Hindlimb muscle (tissue), 1 donor: ENCODE results near the gene SIGLEC9. TPM values are rescaled to one million over a fixed set of nuclear protein-coding genes. Genes with fewer than 3 reads are reported as not detected.

Experiments used
- DNase-seq: peaks from one replicate; pipeline ENCODE4 v3.0.0-alpha.2; 2013
- polyA plus RNA-seq: library from polyadenylated mRNA; unstranded; fragments of 120-200 nt; gene quantifications from one replicate; pipeline ENCODE4 v1.2.1, GENCODE V29; 2013; ENCODE audit not compliant: insufficient read length

The SIGLEC9 gene
- polyA plus RNA-seq, 1 donor, result 1.1 TPM

GRCh38 chr19:51097166-51097738 lies 27.5 kb upstream of the SIGLEC9 start:
- DNase-seq, result no peak

- no peak for DNase-seq
Measured at GRCh38 chr19:51097796-51098195, 26.9 kb upstream of the SIGLEC9 start.

GRCh38 chr19:51098365-51099046 lies 26.2 kb upstream of the SIGLEC9 start:
- peak; percentile 59 for DNase-seq

DNA sequence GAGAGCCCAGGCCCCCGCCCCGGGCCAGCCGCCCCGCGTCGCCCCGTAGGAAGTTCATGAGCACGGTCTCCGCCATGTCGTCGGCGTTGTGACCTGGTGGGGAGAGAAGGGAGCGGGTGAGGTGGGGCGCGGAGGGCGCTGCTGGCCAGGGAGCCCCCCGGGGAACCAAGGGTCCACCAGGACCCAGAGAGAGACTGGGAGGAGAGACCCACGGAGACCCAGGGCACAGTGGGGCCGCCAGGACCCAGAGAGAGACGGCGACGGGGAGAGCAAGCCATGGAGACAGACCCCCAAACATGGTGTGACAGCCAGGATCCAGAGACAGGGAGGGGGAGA lies 25.7 kb upstream of the SIGLEC9 start:
- no peak for DNase-seq

DNA sequence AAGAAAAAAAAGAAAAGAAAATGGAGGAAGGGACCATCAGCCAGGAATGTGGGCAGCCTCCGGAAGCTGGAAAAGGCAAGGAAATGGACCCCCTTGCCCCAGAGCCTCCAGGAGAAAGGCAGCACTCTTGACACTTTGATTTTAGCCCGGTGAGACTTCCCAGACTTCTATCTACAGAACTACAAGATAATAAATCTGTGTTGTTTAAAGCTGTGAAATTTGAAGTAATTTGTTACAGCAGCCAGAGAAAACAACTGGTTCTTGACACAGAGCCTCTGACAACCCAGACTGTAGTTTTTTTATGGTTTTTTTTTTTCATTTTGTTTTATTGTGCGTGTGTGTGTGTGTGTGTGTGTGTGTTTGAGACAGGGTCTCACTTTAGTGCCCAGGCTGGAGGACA lies 24.1 kb upstream of the SIGLEC9 start:
- DNase-seq, result no peak

- no peak for DNase-seq
Measured at GRCh38 chr19:51101171-51101865, 23.4 kb upstream of the SIGLEC9 start.

- no peak for DNase-seq
Measured at GRCh38 chr19:51102991-51103390, 21.7 kb upstream of the SIGLEC9 start.

- DNase-seq, result no peak
Measured at GRCh38 chr19:51103926-51104341, 20.8 kb upstream of the SIGLEC9 start.

DNA sequence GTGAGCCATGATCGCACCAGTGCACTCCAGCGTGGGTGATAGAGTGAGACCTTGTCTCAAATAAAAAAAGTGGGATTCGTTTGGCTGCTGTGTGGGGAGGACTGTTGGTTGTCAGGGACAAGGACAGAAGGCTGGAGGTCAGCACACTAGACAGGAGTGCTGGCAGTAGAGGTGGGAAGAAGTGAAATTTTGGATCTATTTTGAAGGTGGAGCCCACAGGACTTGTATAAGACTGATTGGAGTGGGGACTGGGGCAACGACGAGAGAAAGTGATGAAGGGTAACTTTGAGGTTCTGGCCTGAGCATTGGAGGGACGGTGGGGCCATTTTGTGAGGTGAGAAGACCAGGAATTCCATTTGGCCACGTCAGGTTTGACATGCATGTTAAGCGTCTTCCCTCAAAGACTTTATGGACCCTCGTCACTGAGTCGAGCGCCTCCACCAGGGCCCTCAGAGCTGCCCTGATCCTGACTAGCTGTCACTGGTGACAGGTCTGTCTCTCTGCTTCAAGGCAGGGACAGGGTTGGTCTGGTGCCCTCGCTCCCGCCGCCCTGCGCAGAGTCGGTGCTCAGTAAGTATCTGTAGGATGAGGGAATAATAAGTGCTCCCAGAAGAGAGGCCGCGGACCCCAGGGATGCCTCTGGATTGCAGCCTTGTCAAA lies 17.2 kb upstream of the SIGLEC9 start:
- peak; percentile 22 for DNase-seq

GRCh38 chr19:51108066-51108804 lies 16.5 kb upstream of the SIGLEC9 start, which contains the start of gene CTU1:
Gene CTU1 (minus strand): TSS chr19:51108409. CDS start chr19:51104569, 3,840 bp downstream.
- peak; percentile 99 for DNase-seq

- no peak for DNase-seq
Measured at GRCh38 chr19:51108805-51109146, 15.9 kb upstream of the SIGLEC9 start.

GRCh38 chr19:51110666-51110971 lies 14.1 kb upstream of the SIGLEC9 start:
- DNase-seq, result no peak

DNA sequence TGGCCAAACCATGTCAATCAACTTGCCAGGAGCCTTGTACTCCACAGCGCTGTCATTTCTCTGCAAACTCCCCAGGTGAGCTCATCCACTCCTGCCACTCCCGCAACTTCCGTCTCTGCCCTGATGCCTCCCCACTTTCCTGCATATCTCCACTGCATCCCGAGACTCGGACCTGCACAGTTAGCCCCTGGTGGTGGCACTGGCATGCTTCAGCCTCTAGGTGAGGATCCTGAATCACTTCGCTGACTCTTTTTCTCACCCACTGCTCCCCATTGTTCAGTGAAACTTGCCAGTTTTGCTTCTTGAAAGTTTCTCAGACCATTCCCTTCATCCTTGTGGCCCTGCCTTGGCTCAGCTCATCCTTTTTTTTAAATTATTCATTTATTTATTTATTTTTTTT lies 13.1 kb upstream of the SIGLEC9 start:
- no peak for DNase-seq

DNA sequence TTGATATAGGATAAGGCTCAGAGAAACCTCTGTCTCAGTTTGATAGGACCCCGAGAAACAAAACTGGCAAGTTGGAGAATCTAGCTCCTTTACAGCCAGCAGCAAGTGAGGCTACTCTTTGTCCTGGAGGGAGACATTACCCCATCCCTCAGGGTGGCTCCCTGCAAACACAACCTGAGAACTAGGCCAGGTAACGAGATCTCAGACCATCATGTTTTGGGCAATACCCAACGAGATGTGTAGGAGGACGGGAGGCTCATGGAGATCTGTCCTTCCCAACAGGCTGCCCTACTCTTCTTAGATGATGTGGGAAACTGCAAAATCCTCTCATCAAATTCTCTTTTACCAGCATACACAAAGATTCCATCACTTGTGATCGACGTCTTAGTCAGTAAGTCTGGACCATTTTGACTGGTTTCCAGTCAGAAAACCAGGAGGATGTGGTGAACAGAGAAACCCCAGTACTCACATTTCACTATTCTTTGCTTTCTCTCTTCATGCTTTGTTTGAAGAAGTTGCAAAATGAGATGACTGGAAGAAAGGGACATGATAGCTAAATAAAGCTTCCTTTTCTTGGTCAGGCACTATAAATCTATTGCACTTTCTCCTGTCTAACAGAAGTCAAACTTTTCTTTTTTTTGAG lies 10.5 kb upstream of the SIGLEC9 start:
- no peak for DNase-seq

DNA sequence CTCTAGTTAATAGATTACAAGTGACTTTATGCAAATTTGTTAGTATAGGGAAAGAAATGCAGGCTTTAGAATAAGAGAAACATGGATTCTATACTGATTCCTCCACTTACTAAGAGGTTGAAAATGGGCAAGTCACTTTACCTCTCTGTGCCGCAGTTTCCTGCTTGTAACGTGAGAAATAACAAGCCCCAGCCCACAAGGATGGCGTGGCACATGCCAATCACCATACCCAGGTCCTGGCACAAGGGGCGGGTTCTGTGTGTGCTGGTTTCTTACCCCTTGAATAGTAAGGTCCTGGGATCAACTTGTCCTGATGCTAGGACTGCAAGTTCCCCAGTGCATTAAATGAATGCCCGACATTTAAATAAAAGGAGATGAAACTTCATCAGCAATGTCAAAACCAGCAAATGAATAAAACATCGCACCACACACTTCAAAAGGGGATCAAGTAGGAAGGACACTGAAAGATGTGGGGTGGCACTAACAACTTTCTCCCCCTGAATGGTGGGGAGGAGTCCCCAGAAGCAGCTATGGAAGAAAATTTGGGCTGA lies 7.9 kb upstream of the SIGLEC9 start:
- DNase-seq, result no peak

DNA sequence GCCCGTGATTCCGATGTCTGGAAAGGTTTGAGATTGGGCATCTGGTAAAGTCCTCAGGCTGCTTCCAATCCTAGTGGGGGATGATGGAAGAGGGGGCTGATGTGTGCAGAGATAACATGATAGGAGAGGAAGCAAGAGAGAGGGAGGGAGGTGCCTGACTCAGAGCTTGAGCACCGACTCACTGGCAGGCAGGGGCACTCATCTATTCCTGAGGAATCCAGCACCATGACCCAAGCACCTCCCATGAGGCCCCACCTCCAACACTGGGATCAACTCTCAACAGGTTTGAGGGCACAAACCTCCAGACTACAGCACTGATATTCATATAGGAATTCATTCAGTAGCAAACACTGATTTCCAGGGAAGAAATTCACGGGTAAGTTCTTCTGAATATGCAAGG lies 5.6 kb upstream of the SIGLEC9 start:
- no peak for DNase-seq

DNA sequence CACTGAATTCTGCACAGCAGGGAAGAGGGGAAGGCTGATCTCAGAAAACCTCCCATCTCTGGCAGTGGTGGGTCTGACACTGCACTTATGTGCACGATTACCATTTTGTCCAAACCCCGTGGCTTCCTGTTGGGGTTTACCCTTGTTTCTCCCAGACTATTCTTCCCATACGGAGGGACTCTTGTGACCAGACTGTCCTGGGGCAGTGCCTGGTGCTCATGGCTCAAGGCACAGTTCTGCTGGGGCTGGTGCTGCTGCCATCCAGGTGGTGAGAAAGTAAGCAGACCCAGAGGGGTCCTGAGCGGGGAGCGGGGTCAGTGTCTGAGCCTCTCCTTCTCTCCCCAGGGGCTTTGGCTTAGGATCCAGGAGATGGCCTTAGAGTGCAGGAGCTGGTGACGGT lies 5.1 kb upstream of the SIGLEC9 start:
- DNase-seq, result no peak

- no peak for DNase-seq
Measured at GRCh38 chr19:51120160-51120559, 4.5 kb upstream of the SIGLEC9 start.

- DNase-seq, result no peak
Measured at GRCh38 chr19:51121257-51121656, 3.4 kb upstream of the SIGLEC9 start.

- DNase-seq, result no peak
Measured at GRCh38 chr19:51122112-51122981, 2.4 kb upstream of the SIGLEC9 start.

DNA sequence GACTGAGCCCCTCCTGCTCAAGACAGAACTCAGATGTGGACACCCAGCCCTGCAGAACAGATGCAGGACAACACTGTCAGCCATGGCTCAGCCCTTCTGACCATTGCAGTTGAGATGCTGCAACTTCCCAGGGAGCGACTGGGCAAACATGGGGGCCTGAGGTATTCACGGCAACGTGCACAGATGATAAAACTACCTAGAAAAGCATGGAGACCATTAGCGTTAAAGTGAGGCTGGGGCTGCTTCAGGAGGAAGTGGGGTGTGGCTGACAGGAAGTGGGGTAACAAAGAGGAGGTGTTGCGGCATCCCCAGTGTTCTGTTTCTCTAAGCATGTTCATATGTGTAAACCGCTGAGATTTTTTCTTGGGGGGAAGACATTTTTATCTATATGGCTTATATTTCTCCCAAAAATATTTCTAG lies 1.3 kb upstream of the SIGLEC9 start:
- no peak for DNase-seq
